ENCODE results near the gene MRPS21. TPM values are rescaled to one million over a fixed set of nuclear protein-coding genes. Genes with fewer than 3 reads are reported as not detected.
A peak's percentile ranks its signal among the peaks of the same experiment; 100 is the strongest.
"Not testable (repeated sequence)": the region's sequence is repeated elsewhere in the genome, so short reads cannot be mapped to it uniquely, and the experiment has no call there.

The MRPS21 gene
- total RNA-seq, 1 donor, result 31.2 TPM

GRCh38 chr1:150281221-150281757, 12.4 kb upstream of the MRPS21 start:
- DNase-seq (ENCODE audit: low read depth in 2 of 3, low spot score in 2 of 3), result peak; percentile 25 to 86 (median 77)

GRCh38 chr1:150281758-150282557, 11.7 kb upstream of the MRPS21 start, which contains the start of gene CIART:
TSS of gene CIART (plus strand) at chr1:150282554. CDS start at chr1:150283268, 714 bp downstream.
- peak; percentile 60 to 95 (median 91) for DNase-seq (ENCODE audit: low read depth in 2 of 3, low spot score in 2 of 3)

GRCh38 chr1:150282558-150282958, 11.1 kb upstream of the MRPS21 start:
- DNase-seq (ENCODE audit: low read depth in 2 of 3, low spot score in 2 of 3), result no peak

GRCh38 chr1:150283260-150283659, 10.4 kb upstream of the MRPS21 start:
- DNase-seq (ENCODE audit: low read depth in 2 of 3, low spot score in 2 of 3), result no peak

GRCh38 chr1:150288382-150288781, 5.3 kb upstream of the MRPS21 start:
- no peak for DNase-seq (ENCODE audit: low read depth in 2 of 3, low spot score in 2 of 3)

GRCh38 chr1:150288822-150289221, 4.8 kb upstream of the MRPS21 start:
- no peak for DNase-seq (ENCODE audit: low read depth in 2 of 3, low spot score in 2 of 3)

- no peak for DNase-seq (ENCODE audit: low read depth in 2 of 3, low spot score in 2 of 3)
These were observed 1.8 kb downstream of the MRPS21 start for GRCh38 chr1:150295476-150295875.

- DNase-seq (ENCODE audit: low read depth in 2 of 3, low spot score in 2 of 3), result no peak
These were observed 6.1 kb downstream of the MRPS21 start for GRCh38 chr1:150299716-150300115.

- DNase-seq (ENCODE audit: low read depth in 2 of 3, low spot score in 2 of 3), result no peak
These were observed 8.7 kb downstream of the MRPS21 start for GRCh38 chr1:150302338-150302737.

GRCh38 chr1:150302902-150303301, 9.2 kb downstream of the MRPS21 start:
- no peak for DNase-seq (ENCODE audit: low read depth in 2 of 3, low spot score in 2 of 3)

- DNase-seq (ENCODE audit: low read depth in 2 of 3, low spot score in 2 of 3), result not testable (repeated sequence)
These were observed 14.9 kb downstream of the MRPS21 start for GRCh38 chr1:150308585-150308984.

- no peak for DNase-seq (ENCODE audit: low read depth in 2 of 3, low spot score in 2 of 3)
These were observed 16.3 kb downstream of the MRPS21 start for GRCh38 chr1:150309758-150310508.

- DNase-seq (ENCODE audit: low read depth in 2 of 3, low spot score in 2 of 3), result no peak
These were observed 18.1 kb downstream of the MRPS21 start for GRCh38 chr1:150311762-150312161.

GRCh38 chr1:150314691-150315090, 21.0 kb downstream of the MRPS21 start:
- not testable (repeated sequence) for DNase-seq (ENCODE audit: low read depth in 2 of 3, low spot score in 2 of 3)

- peak in 2 of 3 donors; percentile 3 for DNase-seq (ENCODE audit: low read depth in 2 of 3, low spot score in 2 of 3)
These were observed 27.0 kb downstream of the MRPS21 start for GRCh38 chr1:150320667-150320978.

- DNase-seq (ENCODE audit: low read depth in 2 of 3, low spot score in 2 of 3), result peak in 1 of 3 donors; percentile 17
These were observed 28.1 kb downstream of the MRPS21 start for GRCh38 chr1:150321826-150322166.

- DNase-seq (ENCODE audit: low read depth in 2 of 3, low spot score in 2 of 3), result peak in 2 of 3 donors; percentile 2
These were observed 28.6 kb downstream of the MRPS21 start for GRCh38 chr1:150322310-150322709.

- no peak for DNase-seq (ENCODE audit: low read depth in 2 of 3, low spot score in 2 of 3)
These were observed 39.1 kb downstream of the MRPS21 start for GRCh38 chr1:150332651-150333290.

- no peak for DNase-seq (ENCODE audit: low read depth in 2 of 3, low spot score in 2 of 3)
These were observed 52.7 kb downstream of the MRPS21 start for GRCh38 chr1:150346316-150346715.

- no peak for DNase-seq (ENCODE audit: low read depth in 2 of 3, low spot score in 2 of 3)
These were observed 59.2 kb downstream of the MRPS21 start for GRCh38 chr1:150352866-150353265.
